Neutrophil (primary cell): Measurements from ENCODE around the gene NLRP14.

ENCODE experiments used
- H3K27ac ChIP-seq: fragments of 200-600 bp; sonication (generic); 2 replicates; pipeline ENCODE4 v1.5.1; 2016; ENCODE audit warnings: mild to moderate bottlenecking, moderate library complexity
- H3K27me3 ChIP-seq: fragments of 200-600 bp; sonication (generic); 2 replicates; pipeline ENCODE4 v1.6.0; 2016; ENCODE audit warnings: mild to moderate bottlenecking
- H3K36me3 ChIP-seq: fragments of 200-600 bp; sonication (generic); 2 replicates; pipeline ENCODE4 v1.5.1; 2017
- H3K4me1 ChIP-seq, 2 experiments: fragments of 200-600 bp in 1 of 2; sonication (generic) in 1 of 2; 1 replicate in 1 of 2; 2 replicates in 1 of 2; pipeline versions ENCODE4 v1.5.1 to v1.6.1; 2013 to 2016; ENCODE audit warnings: low read depth in 1 of 2, low read length in 1 of 2, mild to moderate bottlenecking in 1 of 2, moderate library complexity in 1 of 2; ENCODE audit not compliant: control insufficient read depth in 1 of 2, insufficient read depth in 1 of 2
- H3K4me3 ChIP-seq, 2 experiments: fragments of 200-600 bp in 1 of 2; sonication (generic) in 1 of 2; 1 replicate in 1 of 2; 2 replicates in 1 of 2; pipeline ENCODE4 v1.5.1; 2013 to 2016; ENCODE audit warnings: low read depth in 1 of 2, low read length in 1 of 2, mild to moderate bottlenecking in 1 of 2, moderate library complexity in 1 of 2
- H3K9me3 ChIP-seq: fragments of 200-600 bp; sonication (generic); 2 replicates; pipeline ENCODE4 v1.5.1; 2016
- TF ChIP-seq, protein P1 (sequence below): fragments of 200-600 bp; sonication (generic); IDR thresholded peaks from 2 replicates; pipeline ENCODE4 v1.5.1; 2016; ENCODE audit warnings: antibody characterized with exemption

The NLRP14 gene, protein sequence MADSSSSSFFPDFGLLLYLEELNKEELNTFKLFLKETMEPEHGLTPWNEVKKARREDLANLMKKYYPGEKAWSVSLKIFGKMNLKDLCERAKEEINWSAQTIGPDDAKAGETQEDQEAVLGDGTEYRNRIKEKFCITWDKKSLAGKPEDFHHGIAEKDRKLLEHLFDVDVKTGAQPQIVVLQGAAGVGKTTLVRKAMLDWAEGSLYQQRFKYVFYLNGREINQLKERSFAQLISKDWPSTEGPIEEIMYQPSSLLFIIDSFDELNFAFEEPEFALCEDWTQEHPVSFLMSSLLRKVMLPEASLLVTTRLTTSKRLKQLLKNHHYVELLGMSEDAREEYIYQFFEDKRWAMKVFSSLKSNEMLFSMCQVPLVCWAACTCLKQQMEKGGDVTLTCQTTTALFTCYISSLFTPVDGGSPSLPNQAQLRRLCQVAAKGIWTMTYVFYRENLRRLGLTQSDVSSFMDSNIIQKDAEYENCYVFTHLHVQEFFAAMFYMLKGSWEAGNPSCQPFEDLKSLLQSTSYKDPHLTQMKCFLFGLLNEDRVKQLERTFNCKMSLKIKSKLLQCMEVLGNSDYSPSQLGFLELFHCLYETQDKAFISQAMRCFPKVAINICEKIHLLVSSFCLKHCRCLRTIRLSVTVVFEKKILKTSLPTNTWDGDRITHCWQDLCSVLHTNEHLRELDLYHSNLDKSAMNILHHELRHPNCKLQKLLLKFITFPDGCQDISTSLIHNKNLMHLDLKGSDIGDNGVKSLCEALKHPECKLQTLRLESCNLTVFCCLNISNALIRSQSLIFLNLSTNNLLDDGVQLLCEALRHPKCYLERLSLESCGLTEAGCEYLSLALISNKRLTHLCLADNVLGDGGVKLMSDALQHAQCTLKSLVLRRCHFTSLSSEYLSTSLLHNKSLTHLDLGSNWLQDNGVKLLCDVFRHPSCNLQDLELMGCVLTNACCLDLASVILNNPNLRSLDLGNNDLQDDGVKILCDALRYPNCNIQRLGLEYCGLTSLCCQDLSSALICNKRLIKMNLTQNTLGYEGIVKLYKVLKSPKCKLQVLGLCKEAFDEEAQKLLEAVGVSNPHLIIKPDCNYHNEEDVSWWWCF

DNA sequence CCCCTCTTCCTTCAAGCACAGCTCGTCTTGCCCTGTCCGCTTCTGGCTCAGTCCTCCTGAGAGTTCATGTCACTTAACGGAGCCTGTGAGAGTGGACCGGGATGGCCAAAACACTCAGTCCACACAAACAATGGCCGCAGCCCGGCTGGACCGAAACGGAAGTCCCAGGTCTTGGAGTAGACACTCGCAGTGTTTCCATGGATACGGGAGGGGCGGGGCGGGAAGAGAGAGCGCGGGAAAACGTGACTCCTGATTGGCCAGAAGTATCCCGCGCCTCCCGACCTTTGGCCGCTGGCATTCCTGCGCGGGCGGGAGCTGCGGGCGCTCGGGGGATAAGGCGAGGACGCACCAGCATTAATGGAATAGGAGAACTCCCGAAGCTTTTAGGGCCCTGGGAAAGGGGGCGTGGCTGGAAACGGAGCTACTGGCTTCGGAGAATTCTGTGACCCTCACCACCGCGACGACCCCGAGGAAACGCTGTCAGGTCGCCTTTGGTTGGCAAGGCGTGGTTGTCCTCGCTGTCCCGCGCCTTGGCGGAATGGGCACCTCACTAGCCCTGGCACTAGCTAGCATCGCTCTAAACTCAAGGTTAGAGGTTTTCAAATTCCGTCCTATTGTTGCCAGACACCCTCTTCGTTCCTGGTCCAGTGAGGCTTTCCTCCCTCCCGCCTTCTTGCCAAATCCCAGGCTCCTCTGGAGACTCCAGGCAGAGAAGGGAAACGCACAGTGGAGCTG is at the start of gene NLRP14, which contains the start of gene ZNF214:
Gene NLRP14 (plus strand): TSS at position 297 of the 735 bp plus-strand sequence. CDS start 18,108 bp downstream, outside the sequence.
Gene ZNF214 (minus strand): TSS at position 164 of the 735 bp plus-strand sequence. CDS start 17,511 bp downstream, outside the sequence.
- Histone ChIP-seq H3K9me3 (no peaks in the 10 kb centered on the region), H3K27me3 (peaks cover 41% of the 10 kb centered on the region), H3K4me1 (peaks cover 0 to 14% of the 10 kb centered on the region in 2 experiments), H3K27ac (no peak within 1 kb of the TSS), H3K4me3 (peak within 1 kb of the TSS in 1 of 2 experiments; percentile 40), H3K36me3 (no peaks in the 10 kb centered on the region)
- TF ChIP-seq, protein P1, sequence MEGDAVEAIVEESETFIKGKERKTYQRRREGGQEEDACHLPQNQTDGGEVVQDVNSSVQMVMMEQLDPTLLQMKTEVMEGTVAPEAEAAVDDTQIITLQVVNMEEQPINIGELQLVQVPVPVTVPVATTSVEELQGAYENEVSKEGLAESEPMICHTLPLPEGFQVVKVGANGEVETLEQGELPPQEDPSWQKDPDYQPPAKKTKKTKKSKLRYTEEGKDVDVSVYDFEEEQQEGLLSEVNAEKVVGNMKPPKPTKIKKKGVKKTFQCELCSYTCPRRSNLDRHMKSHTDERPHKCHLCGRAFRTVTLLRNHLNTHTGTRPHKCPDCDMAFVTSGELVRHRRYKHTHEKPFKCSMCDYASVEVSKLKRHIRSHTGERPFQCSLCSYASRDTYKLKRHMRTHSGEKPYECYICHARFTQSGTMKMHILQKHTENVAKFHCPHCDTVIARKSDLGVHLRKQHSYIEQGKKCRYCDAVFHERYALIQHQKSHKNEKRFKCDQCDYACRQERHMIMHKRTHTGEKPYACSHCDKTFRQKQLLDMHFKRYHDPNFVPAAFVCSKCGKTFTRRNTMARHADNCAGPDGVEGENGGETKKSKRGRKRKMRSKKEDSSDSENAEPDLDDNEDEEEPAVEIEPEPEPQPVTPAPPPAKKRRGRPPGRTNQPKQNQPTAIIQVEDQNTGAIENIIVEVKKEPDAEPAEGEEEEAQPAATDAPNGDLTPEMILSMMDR, result no peak

DNA sequence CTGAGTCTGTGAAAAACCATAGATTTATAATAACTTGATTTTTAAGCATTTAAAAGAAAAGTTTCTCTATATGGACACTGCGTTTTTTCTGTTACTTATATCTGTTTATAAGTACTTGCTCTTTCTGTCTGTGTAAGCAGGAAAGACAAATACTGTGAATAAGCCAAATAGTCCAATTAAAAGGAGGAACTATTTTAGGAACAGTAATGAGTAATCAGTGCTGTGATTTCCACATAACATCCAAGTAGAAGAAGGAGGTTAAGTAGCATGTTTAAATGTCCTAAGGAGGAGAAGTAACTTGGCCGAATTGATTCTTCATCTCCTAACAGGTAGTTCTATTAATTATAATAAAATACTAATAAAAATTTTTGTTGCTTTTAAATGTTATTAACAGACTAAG is 40.9 kb upstream of the NLRP14 start:
- Histone ChIP-seq H3K27ac (no peak overlapping the region), H3K4me3 (no peak overlapping the region), H3K9me3 (no peaks in the 10 kb centered on the region), H3K36me3 (no peaks in the 10 kb centered on the region), H3K4me1 (no peaks in the 10 kb centered on the region), H3K27me3 (no peaks in the 10 kb centered on the region)
- TF ChIP-seq, protein P1, result no peak

DNA sequence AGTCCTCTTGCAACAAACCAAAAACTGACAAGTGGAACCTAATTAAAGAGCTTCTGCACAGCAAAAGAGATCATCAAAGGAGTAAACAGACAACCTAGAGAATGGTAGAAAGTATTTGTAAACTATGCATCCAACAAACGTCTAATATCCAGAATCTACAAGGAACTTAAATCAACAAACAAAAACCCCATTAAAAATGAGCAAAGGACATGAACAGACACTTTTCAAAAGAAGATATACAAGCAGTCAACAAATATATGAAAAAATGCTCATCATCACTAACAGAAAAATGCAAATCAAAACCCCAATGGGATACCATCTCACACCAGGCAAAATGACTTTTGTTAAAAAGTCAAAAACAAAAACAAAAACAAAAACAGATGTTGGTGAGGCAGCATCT is 33.8 kb upstream of the NLRP14 start:
- Histone ChIP-seq H3K27ac (no peak overlapping the region), H3K4me3 (no peak overlapping the region), H3K36me3 (no peaks in the 10 kb centered on the region), H3K27me3 (no peaks in the 10 kb centered on the region), H3K9me3 (no peaks in the 10 kb centered on the region), H3K4me1 (no peaks in the 10 kb centered on the region)
- TF ChIP-seq, protein P1, result no peak

DNA sequence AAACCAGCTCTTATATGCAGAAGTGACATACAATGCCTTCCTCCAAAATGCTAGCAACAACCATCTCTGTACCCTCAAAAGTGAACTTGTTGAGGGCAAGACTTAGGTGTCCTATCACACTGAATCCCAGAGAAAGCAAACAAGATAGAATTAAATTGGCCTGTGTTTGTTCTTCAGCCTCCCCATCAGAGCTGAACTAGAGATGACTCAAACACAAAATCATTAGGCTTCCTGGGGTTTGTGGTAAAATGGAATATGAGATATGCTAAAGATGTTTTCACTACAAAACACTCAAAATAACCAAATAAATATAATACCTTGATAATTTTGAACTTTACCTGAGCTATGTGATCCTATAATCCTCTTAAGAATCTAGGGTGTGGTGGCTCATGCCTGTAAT is 31.8 kb upstream of the NLRP14 start:
- Histone ChIP-seq H3K9me3 (no peaks in the 10 kb centered on the region), H3K27me3 (no peaks in the 10 kb centered on the region), H3K4me3 (no peak overlapping the region), H3K4me1 (no peaks in the 10 kb centered on the region), H3K36me3 (no peaks in the 10 kb centered on the region), H3K27ac (no peak overlapping the region)
- TF ChIP-seq, protein P1, result no peak

DNA sequence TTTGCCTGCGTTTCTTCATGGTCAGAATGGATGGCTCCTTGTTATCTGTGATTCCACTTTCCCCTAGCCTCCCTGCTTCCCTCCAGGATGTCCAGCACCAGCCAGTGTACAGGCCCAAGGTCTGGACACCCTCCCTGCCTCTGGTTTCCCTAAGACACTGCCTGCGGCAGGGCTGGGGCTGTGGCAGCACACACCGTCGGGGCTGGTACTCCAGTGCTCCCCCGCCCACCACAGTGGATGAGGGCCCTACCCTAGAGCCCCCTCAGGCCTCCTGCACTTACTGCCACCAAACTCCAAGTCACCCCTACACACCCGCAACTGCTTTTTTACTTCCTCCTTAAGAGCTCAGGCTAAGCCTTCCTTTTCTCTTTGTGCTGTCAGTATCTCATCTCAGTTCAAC is 29.1 kb upstream of the NLRP14 start:
- H3K36me3 ChIP-seq, result no peaks in the 10 kb centered on the region
- no peaks in the 10 kb centered on the region for H3K27me3 ChIP-seq
- H3K4me1 ChIP-seq, result no peaks in the 10 kb centered on the region
- TF ChIP-seq, protein P1, result no peak
- H3K27ac ChIP-seq, result no peak overlapping the region
- H3K9me3 ChIP-seq, result no peaks in the 10 kb centered on the region
- no peak overlapping the region for H3K4me3 ChIP-seq
